Measurements from ENCODE around the gene RAB34. TPM values are rescaled to one million over a fixed set of nuclear protein-coding genes. Genes with fewer than 3 reads are reported as not detected.

RAB34 gene
- total and polyA plus RNA-seq, 9 of the 15 experiments (the other 6 are each of a cell fraction or from before 2014, with no cell fraction given): 0.07 to 3.8 (median 0.46) TPM; not detected in 1

DNA sequence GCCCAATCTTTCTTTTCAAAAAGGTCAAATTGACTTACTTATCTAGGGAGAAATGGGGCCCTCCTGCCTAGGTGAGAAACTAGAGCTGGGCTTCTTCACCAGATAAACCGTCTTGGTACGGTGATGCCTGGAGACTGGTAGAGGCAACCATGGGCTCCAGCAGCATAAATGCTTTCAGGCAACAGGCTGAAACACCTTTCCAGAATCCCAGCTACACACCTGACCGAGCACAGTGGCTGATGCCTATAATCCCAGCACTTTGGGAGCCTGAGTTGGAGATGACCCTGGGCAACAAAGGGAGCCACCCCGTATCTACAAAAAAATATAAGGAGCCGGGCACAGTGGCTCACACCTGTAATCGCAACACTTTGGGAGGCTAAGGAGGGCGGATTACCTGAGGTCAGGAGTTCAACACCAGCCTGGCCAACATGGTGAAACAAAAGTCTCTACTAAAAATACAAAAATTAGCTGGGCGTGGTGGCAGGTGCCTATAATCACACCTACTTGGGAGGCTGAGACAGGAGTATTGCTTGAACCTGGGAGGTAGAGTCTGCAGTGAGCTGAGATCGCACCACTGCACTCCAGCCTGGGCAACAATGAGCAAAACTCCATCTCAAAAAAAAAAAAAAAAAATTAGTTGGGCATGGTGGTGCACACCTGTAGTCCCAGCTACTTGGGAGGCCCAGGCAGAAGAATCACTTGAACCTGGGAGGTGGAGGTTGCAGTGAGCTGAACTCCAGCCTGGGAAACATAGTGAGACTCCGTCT lies 34.1 kb upstream of the RAB34 start (continued):
- TF ChIP-seq, protein P1, sequence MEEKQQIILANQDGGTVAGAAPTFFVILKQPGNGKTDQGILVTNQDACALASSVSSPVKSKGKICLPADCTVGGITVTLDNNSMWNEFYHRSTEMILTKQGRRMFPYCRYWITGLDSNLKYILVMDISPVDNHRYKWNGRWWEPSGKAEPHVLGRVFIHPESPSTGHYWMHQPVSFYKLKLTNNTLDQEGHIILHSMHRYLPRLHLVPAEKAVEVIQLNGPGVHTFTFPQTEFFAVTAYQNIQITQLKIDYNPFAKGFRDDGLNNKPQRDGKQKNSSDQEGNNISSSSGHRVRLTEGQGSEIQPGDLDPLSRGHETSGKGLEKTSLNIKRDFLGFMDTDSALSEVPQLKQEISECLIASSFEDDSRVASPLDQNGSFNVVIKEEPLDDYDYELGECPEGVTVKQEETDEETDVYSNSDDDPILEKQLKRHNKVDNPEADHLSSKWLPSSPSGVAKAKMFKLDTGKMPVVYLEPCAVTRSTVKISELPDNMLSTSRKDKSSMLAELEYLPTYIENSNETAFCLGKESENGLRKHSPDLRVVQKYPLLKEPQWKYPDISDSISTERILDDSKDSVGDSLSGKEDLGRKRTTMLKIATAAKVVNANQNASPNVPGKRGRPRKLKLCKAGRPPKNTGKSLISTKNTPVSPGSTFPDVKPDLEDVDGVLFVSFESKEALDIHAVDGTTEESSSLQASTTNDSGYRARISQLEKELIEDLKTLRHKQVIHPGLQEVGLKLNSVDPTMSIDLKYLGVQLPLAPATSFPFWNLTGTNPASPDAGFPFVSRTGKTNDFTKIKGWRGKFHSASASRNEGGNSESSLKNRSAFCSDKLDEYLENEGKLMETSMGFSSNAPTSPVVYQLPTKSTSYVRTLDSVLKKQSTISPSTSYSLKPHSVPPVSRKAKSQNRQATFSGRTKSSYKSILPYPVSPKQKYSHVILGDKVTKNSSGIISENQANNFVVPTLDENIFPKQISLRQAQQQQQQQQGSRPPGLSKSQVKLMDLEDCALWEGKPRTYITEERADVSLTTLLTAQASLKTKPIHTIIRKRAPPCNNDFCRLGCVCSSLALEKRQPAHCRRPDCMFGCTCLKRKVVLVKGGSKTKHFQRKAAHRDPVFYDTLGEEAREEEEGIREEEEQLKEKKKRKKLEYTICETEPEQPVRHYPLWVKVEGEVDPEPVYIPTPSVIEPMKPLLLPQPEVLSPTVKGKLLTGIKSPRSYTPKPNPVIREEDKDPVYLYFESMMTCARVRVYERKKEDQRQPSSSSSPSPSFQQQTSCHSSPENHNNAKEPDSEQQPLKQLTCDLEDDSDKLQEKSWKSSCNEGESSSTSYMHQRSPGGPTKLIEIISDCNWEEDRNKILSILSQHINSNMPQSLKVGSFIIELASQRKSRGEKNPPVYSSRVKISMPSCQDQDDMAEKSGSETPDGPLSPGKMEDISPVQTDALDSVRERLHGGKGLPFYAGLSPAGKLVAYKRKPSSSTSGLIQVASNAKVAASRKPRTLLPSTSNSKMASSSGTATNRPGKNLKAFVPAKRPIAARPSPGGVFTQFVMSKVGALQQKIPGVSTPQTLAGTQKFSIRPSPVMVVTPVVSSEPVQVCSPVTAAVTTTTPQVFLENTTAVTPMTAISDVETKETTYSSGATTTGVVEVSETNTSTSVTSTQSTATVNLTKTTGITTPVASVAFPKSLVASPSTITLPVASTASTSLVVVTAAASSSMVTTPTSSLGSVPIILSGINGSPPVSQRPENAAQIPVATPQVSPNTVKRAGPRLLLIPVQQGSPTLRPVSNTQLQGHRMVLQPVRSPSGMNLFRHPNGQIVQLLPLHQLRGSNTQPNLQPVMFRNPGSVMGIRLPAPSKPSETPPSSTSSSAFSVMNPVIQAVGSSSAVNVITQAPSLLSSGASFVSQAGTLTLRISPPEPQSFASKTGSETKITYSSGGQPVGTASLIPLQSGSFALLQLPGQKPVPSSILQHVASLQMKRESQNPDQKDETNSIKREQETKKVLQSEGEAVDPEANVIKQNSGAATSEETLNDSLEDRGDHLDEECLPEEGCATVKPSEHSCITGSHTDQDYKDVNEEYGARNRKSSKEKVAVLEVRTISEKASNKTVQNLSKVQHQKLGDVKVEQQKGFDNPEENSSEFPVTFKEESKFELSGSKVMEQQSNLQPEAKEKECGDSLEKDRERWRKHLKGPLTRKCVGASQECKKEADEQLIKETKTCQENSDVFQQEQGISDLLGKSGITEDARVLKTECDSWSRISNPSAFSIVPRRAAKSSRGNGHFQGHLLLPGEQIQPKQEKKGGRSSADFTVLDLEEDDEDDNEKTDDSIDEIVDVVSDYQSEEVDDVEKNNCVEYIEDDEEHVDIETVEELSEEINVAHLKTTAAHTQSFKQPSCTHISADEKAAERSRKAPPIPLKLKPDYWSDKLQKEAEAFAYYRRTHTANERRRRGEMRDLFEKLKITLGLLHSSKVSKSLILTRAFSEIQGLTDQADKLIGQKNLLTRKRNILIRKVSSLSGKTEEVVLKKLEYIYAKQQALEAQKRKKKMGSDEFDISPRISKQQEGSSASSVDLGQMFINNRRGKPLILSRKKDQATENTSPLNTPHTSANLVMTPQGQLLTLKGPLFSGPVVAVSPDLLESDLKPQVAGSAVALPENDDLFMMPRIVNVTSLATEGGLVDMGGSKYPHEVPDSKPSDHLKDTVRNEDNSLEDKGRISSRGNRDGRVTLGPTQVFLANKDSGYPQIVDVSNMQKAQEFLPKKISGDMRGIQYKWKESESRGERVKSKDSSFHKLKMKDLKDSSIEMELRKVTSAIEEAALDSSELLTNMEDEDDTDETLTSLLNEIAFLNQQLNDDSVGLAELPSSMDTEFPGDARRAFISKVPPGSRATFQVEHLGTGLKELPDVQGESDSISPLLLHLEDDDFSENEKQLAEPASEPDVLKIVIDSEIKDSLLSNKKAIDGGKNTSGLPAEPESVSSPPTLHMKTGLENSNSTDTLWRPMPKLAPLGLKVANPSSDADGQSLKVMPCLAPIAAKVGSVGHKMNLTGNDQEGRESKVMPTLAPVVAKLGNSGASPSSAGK (IDR thresholded peaks at IDR 0.05): no peak
- no peak for TF ChIP-seq SAFB (IDR thresholded peaks at IDR 0.05; ENCODE audit: borderline replicate concordance, low read depth, low read length)
- TF ChIP-seq ZNF384 (IDR thresholded peaks at IDR 0.05; ENCODE audit: low read depth, low read length): no peak
- TF ChIP-seq ZFX (CRISPR knock-in tag; IDR thresholded peaks at IDR 0.05): peak; percentile 16; the same call in 1 of the 2 replicates
- TF ChIP-seq RUNX1 (IDR thresholded peaks at IDR 0.05; ENCODE audit: low read depth): no peak
- no peak for TF ChIP-seq ZNF436 (CRISPR knock-in tag; IDR thresholded peaks at IDR 0.05)
- no peak for TF ChIP-seq ZNF146 (CRISPR knock-in tag; IDR thresholded peaks at IDR 0.05; ENCODE audit: unreplicated experiment)
- TF ChIP-seq ZNF408 (CRISPR knock-in tag; IDR thresholded peaks at IDR 0.05; ENCODE audit: low read depth): no peak
- 0 out of 2 replicates have a peak, but pooled peaks have one; percentile 42 for TF ChIP-seq SUPT5H (IDR thresholded peaks at IDR 0.05)
- no peak for TF ChIP-seq SLC30A9 (CRISPR knock-in tag; IDR thresholded peaks at IDR 0.05)
- TF ChIP-seq PTRF (tag; IDR thresholded peaks at IDR 0.05): no peak
- TF ChIP-seq, protein P2, sequence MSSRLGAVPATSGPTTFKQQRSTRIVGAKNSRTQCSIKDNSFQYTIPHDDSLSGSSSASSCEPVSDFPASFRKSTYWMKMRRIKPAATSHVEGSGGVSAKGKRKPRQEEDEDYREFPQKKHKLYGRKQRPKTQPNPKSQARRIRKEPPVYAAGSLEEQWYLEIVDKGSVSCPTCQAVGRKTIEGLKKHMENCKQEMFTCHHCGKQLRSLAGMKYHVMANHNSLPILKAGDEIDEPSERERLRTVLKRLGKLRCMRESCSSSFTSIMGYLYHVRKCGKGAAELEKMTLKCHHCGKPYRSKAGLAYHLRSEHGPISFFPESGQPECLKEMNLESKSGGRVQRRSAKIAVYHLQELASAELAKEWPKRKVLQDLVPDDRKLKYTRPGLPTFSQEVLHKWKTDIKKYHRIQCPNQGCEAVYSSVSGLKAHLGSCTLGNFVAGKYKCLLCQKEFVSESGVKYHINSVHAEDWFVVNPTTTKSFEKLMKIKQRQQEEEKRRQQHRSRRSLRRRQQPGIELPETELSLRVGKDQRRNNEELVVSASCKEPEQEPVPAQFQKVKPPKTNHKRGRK (tag; IDR thresholded peaks at IDR 0.05): no peak
